Measurements from ENCODE around the gene PTHLH.

PTHLH gene

DNA sequence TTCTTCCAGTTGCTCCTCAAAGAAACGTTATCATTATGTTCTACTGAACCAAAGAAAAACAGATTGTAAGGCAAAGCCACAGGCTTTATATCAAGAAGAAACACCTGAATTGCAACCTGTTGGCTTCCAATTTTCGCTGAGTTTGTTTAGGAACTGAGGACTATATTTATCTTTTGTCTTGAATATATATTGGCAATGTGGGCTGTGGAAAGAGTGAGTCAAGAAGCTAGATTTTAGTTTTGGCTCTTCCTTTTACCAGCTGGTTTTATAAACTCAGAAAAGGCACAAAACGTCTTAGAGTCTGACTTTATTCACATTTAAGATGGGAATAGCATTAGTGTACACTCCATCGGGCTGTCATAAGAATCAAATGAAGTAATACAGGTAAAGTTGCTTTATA, 10.4 kb upstream of the PTHLH start:
- Histone ChIP-seq H3K36me3 (ENCODE audit: control insufficient read depth, insufficient read depth, low read length) (no peaks in the 10 kb centered on the region), H3K27me3 (replicated peaks; ENCODE audit: control insufficient read depth, insufficient read depth, low read length) (no peaks in the 10 kb centered on the region), H3K4me3 (replicated peaks; ENCODE audit: low read depth, low read length) (no peak overlapping the region)
- no peak for TF ChIP-seq CTCF (IDR thresholded peaks at IDR 0.05; ENCODE audit: insufficient read depth, low read length, poor library complexity, severe bottlenecking)
- DNase-seq (ENCODE audit: extremely low read depth, insufficient read length): no peak

DNA sequence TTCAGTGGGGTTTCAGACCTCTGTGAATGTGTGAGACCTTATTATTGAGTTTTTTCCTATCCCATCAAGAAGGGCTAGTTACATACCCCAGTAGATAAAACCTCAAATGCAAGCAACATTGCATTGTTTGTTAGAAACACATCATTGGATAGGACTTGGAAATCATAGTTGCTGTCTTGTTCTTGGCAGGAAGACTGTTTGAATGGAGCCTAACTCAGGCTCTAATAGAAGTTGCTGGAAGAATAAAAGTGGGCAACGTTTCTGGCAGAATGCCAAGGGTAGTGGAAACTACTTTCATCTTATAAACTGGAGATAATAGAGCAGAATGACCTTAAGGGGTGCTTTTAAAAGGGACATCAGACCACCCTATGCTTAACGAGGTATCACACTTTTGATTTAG, 9.9 kb upstream of the PTHLH start:
- Histone ChIP-seq H3K36me3 (ENCODE audit: control insufficient read depth, insufficient read depth, low read length) (no peaks in the 10 kb centered on the region), H3K4me3 (replicated peaks; ENCODE audit: low read depth, low read length) (no peak overlapping the region), H3K27me3 (replicated peaks; ENCODE audit: control insufficient read depth, insufficient read depth, low read length) (no peaks in the 10 kb centered on the region)
- no peak for DNase-seq (ENCODE audit: extremely low read depth, insufficient read length)
- TF ChIP-seq CTCF (IDR thresholded peaks at IDR 0.05; ENCODE audit: insufficient read depth, low read length, poor library complexity, severe bottlenecking): no peak

DNA sequence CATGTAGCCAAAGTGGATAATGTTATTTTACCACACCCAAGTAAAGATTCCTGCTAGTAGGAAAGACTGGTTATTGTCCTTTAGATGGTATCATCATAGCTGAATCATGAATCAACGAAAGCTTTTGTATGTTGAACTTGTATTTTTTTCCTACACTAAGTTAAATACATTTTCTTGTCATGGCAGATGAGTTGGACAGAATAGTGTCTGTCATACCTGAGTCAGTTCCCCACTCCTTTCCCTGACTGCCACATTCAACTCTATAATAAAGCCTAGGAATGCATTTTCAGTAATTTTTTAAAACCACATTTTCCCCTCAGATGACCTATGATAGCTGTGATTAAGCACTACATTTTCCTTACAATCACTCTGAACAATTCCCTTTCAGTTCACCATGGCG, 9.3 kb upstream of the PTHLH start:
- Histone ChIP-seq H3K27me3 (replicated peaks; ENCODE audit: control insufficient read depth, insufficient read depth, low read length) (no peaks in the 10 kb centered on the region), H3K4me3 (replicated peaks; ENCODE audit: low read depth, low read length) (no peak overlapping the region), H3K36me3 (ENCODE audit: control insufficient read depth, insufficient read depth, low read length) (no peaks in the 10 kb centered on the region)
- TF ChIP-seq CTCF (IDR thresholded peaks at IDR 0.05; ENCODE audit: insufficient read depth, low read length, poor library complexity, severe bottlenecking): no peak
- no peak for DNase-seq (ENCODE audit: extremely low read depth, insufficient read length)

DNA sequence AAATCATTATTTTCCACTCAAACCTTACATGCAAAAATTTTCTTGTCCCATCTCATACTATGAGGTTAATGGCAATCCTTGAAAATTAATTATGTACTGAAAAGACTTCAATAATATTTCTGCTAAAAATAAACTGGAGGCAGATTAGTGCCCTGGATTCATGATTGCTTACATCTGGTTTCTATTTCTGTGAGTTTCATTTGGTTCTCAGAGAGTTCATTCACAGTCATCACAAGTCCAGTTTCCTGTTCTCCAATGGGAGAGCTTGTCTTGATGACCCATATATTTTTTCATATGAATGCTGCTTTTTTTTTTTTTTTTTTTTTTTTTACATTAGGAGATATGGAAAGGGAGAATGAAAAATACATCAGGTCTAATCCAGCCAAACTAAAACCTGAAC, 6.6 kb upstream of the PTHLH start:
- Histone ChIP-seq H3K36me3 (ENCODE audit: control insufficient read depth, insufficient read depth, low read length) (no peaks in the 10 kb centered on the region), H3K27me3 (replicated peaks; ENCODE audit: control insufficient read depth, insufficient read depth, low read length) (no peaks in the 10 kb centered on the region; the same call in 1 of the 2 replicates), H3K4me3 (replicated peaks; ENCODE audit: low read depth, low read length) (no peak overlapping the region)
- DNase-seq (ENCODE audit: extremely low read depth, insufficient read length): no peak
- no peak for TF ChIP-seq CTCF (IDR thresholded peaks at IDR 0.05; ENCODE audit: insufficient read depth, low read length, poor library complexity, severe bottlenecking)

GRCh38 chr12:27975222-27976136, 2.9 kb upstream of the PTHLH start:
- H3K4me3 ChIP-seq (replicated peaks; ENCODE audit: low read depth, low read length): no peak overlapping the region
- no peaks in the 10 kb centered on the region; the same call in 1 of the 2 replicates for H3K27me3 ChIP-seq (replicated peaks; ENCODE audit: control insufficient read depth, insufficient read depth, low read length)
- no peak for TF ChIP-seq CTCF (IDR thresholded peaks at IDR 0.05; ENCODE audit: insufficient read depth, low read length, poor library complexity, severe bottlenecking)
- no peak for DNase-seq (ENCODE audit: extremely low read depth, insufficient read length)
- no peaks in the 10 kb centered on the region for H3K36me3 ChIP-seq (ENCODE audit: control insufficient read depth, insufficient read depth, low read length)
